ENCODE data around the gene KCNIP1. TPM values are rescaled to one million over a fixed set of nuclear protein-coding genes. Genes with fewer than 3 reads are reported as not detected.

Gene KCNIP1
- total and polyA plus RNA-seq, 8 donors = 0.20 to 0.73 (median 0.31) TPM; not detected in 3

GRCh38 chr5:170573114-170573513 is 69.3 kb downstream of the KCNIP1 start:
- Histone ChIP-seq H3K36me3 (no peaks in the 10 kb centered on the region), H3K27me3 (peaks cover 0 to 69% (median 0%) of the 10 kb centered on the region in 3 donors), H3K4me3 (no peak overlapping the region), H3K4me1 (peaks cover 0 to 19% (median 0%) of the 10 kb centered on the region in 4 donors), H3K27ac (no peak overlapping the region), H3K9me3 (peaks cover 0 to 8% (median 0%) of the 10 kb centered on the region in 4 donors)
- TF ChIP-seq EP300 (IDR thresholded peaks at IDR 0.05) (no peak), POLR2A (IDR thresholded peaks at IDR 0.05) (no peak), POLR2AphosphoS5 (IDR thresholded peaks at IDR 0.05) (no peak), CTCF (IDR thresholded peaks at IDR 0.05) (no peak)
- no peak for DNase-seq
- WGBS, 5 donors = 57 to 69% (median 61%) methylated on average over 3 to 4 of the region's 4 CpGs
- intact Hi-C loops (cut with DNase I; ENCODE audit: low total_unique reads) = no loop called here

GRCh38 chr5:170573660-170574059 is 69.8 kb downstream of the KCNIP1 start:
- Histone ChIP-seq H3K4me1 (peaks cover 0 to 19% (median 0%) of the 10 kb centered on the region in 4 donors), H3K36me3 (no peaks in the 10 kb centered on the region), H3K9me3 (peaks cover 0 to 11% (median 2%) of the 10 kb centered on the region in 4 donors), H3K27me3 (peaks cover 0 to 70% (median 0%) of the 10 kb centered on the region in 3 donors), H3K27ac (no peak overlapping the region), H3K4me3 (no peak overlapping the region)
- no peak for DNase-seq
- TF ChIP-seq POLR2AphosphoS5 (IDR thresholded peaks at IDR 0.05) (no peak), CTCF (IDR thresholded peaks at IDR 0.05) (no peak), EP300 (IDR thresholded peaks at IDR 0.05) (no peak), POLR2A (IDR thresholded peaks at IDR 0.05) (no peak)
- WGBS, 5 donors = 73 to 92% (median 82%) methylated on average over 1 of the region's 1 CpG
- intact Hi-C loops (cut with DNase I; ENCODE audit: low total_unique reads) = no loop called here

GRCh38 chr5:170576602-170577535 is 73.0 kb downstream of the KCNIP1 start:
- peaks cover 0 to 38% (median 0%) of the 10 kb centered on the region in 3 donors for H3K27me3 ChIP-seq
- H3K4me1 ChIP-seq = peaks cover 0 to 11% (median 0%) of the 10 kb centered on the region in 4 donors
- TF ChIP-seq POLR2AphosphoS5 (IDR thresholded peaks at IDR 0.05) (peak in 1 of 3 donors; percentile 16), CTCF (IDR thresholded peaks at IDR 0.05) (no peak)
- 68 to 77% (median 75%) methylated on average over 11 of the region's 11 CpGs for WGBS, 5 donors
- no peak overlapping the region for H3K4me3 ChIP-seq
- H3K36me3 ChIP-seq = no peaks in the 10 kb centered on the region
- intact Hi-C loops (cut with DNase I; ENCODE audit: low total_unique reads) = no loop called here
- peaks cover 0 to 16% (median 7%) of the 10 kb centered on the region in 4 donors for H3K9me3 ChIP-seq
- no peak overlapping the region for H3K27ac ChIP-seq
- DNase-seq = peak in 1 of 2 donors; percentile 48

- 64 to 80% (median 70%) methylated on average over 3 of the region's 3 CpGs for WGBS, 5 donors
- H3K4me1 ChIP-seq = no peaks in the 10 kb centered on the region
- H3K27ac ChIP-seq = no peak overlapping the region
- TF ChIP-seq POLR2A (IDR thresholded peaks at IDR 0.05) (no peak), CTCF (IDR thresholded peaks at IDR 0.05) (no peak), EP300 (IDR thresholded peaks at IDR 0.05) (no peak)
- peaks cover 0 to 19% (median 0%) of the 10 kb centered on the region in 3 donors for H3K27me3 ChIP-seq
- peaks cover 0 to 16% (median 7%) of the 10 kb centered on the region in 4 donors for H3K9me3 ChIP-seq
- H3K4me3 ChIP-seq = no peak overlapping the region
- H3K36me3 ChIP-seq = no peaks in the 10 kb centered on the region
- no peak for DNase-seq
- intact Hi-C loops (cut with DNase I; ENCODE audit: low total_unique reads) = no loop called here
These were observed 75.8 kb downstream of the KCNIP1 start for GRCh38 chr5:170579601-170580000.

Data from stomach (tissue), 9 donors.